NCI-H1436 (cell line): ENCODE data around the gene SOX13.

Source experiments
- DNase-seq: peaks from one replicate; lab custom pipeline; 2025; lab: John Stamatoyannopoulos, UW

SOX13 gene

GRCh38 chr1:204152310-204153044, 79.6 kb downstream of the SOX13 start:
- no peak for DNase-seq

- no peak for DNase-seq
Measured at GRCh38 chr1:204153667-204154066, 80.8 kb downstream of the SOX13 start.

GRCh38 chr1:204154568-204155255, 81.8 kb downstream of the SOX13 start:
- DNase-seq: peak; percentile 46

- DNase-seq: no peak
Measured at GRCh38 chr1:204155881-204156280, 83.0 kb downstream of the SOX13 start.

- no peak for DNase-seq
Measured at GRCh38 chr1:204157962-204158361, 85.0 kb downstream of the SOX13 start.

GRCh38 chr1:204161609-204162493, 88.9 kb downstream of the SOX13 start:
- no peak for DNase-seq

- DNase-seq: peak; percentile 82
Measured at GRCh38 chr1:204162494-204163074, 89.7 kb downstream of the SOX13 start.

- no peak for DNase-seq
Measured at GRCh38 chr1:204166219-204166618, 93.3 kb downstream of the SOX13 start, which contains the start of gene REN. TSS of gene REN (minus strand) at chr1:204166337. CDS start at chr1:204166293, 44 bp downstream.

GRCh38 chr1:204167730-204168129, 94.8 kb downstream of the SOX13 start:
- DNase-seq: no peak

- no peak for DNase-seq
Measured at GRCh38 chr1:204169858-204170257, 96.9 kb downstream of the SOX13 start.

GRCh38 chr1:204170494-204171155, 97.7 kb downstream of the SOX13 start:
- no peak for DNase-seq

- DNase-seq: no peak
Measured at GRCh38 chr1:204171751-204172178, 98.8 kb downstream of the SOX13 start.

- no peak for DNase-seq
Measured at GRCh38 chr1:204172404-204173029, 99.6 kb downstream of the SOX13 start.

GRCh38 chr1:204174958-204175357, 102.0 kb downstream of the SOX13 start:
- no peak for DNase-seq

GRCh38 chr1:204176049-204176448, 103.1 kb downstream of the SOX13 start:
- no peak for DNase-seq

GRCh38 chr1:204177133-204177532, 104.2 kb downstream of the SOX13 start:
- DNase-seq: no peak
